Fibroblast of lung (primary cell): ENCODE results near the gene MYMK. TPM values are rescaled to one million over a fixed set of nuclear protein-coding genes. Genes with fewer than 3 reads are reported as not detected.

Experiments
- DNase-seq, 2 donors: peaks; one replicate each; pipeline versions ENCODE4 v3.0.0 to v3.0.0-alpha.2; 2010; ENCODE audit warnings: low read depth in 2 of 2
- H2AFZ ChIP-seq: 2 replicates; pipeline ENCODE4 v1.5.1; 2012; ENCODE audit warnings: low read length, control low read depth, inconsistent platforms
- H3K27ac ChIP-seq: 2 replicates; pipeline ENCODE4 v1.5.1; 2011; ENCODE audit warnings: low read length, control low read depth; ENCODE audit not compliant: insufficient read depth
- H3K27me3 ChIP-seq: 2 replicates; pipeline ENCODE4 v1.5.1; 2011; ENCODE audit warnings: mild to moderate bottlenecking, low read length; ENCODE audit not compliant: control insufficient read depth, insufficient read depth
- H3K36me3 ChIP-seq: 2 replicates; pipeline ENCODE4 v1.5.1; 2011; ENCODE audit warnings: low read length; ENCODE audit not compliant: control insufficient read depth, insufficient read depth
- H3K4me1 ChIP-seq: 2 replicates; pipeline ENCODE4 v1.5.1; 2011; ENCODE audit warnings: low read length; ENCODE audit not compliant: control insufficient read depth, insufficient read depth; ENCODE audit errors: extremely low read depth
- H3K4me2 ChIP-seq: 2 replicates; pipeline ENCODE4 v1.5.1; 2011; ENCODE audit warnings: low read length, control low read depth; ENCODE audit not compliant: insufficient read depth; ENCODE audit errors: extremely low read depth
- H3K4me3 ChIP-seq, 4 experiments: fragments of 200-600 bp in 1 of 4; sonication (generic) in 1 of 4; replicated peaks in 1 of 4; 2 replicates each; pipeline ENCODE4 v1.5.1; 2011 to 2016; ENCODE audit warnings: low read length in 4 of 4, low read depth in 3 of 4, mild to moderate bottlenecking in 3 of 4, control low read depth in 2 of 4, inconsistent platforms in 1 of 4, mixed read lengths in 1 of 4; ENCODE audit not compliant: insufficient read depth in 1 of 4; ENCODE audit errors: control extremely low read depth in 1 of 4
- H3K79me2 ChIP-seq: 2 replicates; pipeline ENCODE4 v1.5.1; 2012; ENCODE audit warnings: mild to moderate bottlenecking, low read length, inconsistent platforms; ENCODE audit not compliant: control insufficient read depth, insufficient read depth
- H3K9ac ChIP-seq: 2 replicates; pipeline ENCODE4 v1.5.1; 2011; ENCODE audit warnings: mild to moderate bottlenecking, low read length, control low read depth; ENCODE audit not compliant: insufficient read depth
- H3K9me3 ChIP-seq: 2 replicates; pipeline ENCODE4 v1.5.1; 2012; ENCODE audit warnings: low read depth, low read length; ENCODE audit not compliant: control insufficient read depth, insufficient read depth
- H4K20me1 ChIP-seq: 2 replicates; pipeline ENCODE4 v1.5.1; 2011; ENCODE audit warnings: low read length; ENCODE audit not compliant: control insufficient read depth, insufficient read depth; ENCODE audit errors: extremely low read depth
- CTCF ChIP-seq, 2 donors: IDR thresholded peaks in 1 of 2; conservative IDR thresholded peaks in 1 of 2; 1 replicate in 1 of 2; 2 replicates in 1 of 2; pipeline ENCODE4 v1.5.1; 2011 to 2012; ENCODE audit warnings: low read length in 2 of 2, control low read depth in 1 of 2, inconsistent platforms in 1 of 2, low read depth in 1 of 2, mild to moderate bottlenecking in 1 of 2
- EZH2 ChIP-seq: IDR thresholded peaks from 2 replicates; pipeline ENCODE4 v1.5.1; 2012; ENCODE audit warnings: low read length, control low read depth, mild to moderate bottlenecking; ENCODE audit errors: missing control alignments
- polyA plus RNA-seq, 2 donors: library from polyadenylated mRNA; depleted of rRNA in 1 of 2; stranded (reverse) in 1 of 2; unstranded in 1 of 2; fragments of >200 nt; gene quantifications; 2 replicates each; pipeline ENCODE4 v1.2.1, GENCODE V29; 2011 to 2012; ENCODE audit warnings: missing spikeins in 1 of 2
- total RNA-seq: library from RNA; depleted of rRNA; stranded (reverse); fragments of >200 nt; gene quantifications from 2 replicates; pipeline ENCODE4 v1.2.1, GENCODE V29; 2014

Gene MYMK
- total and polyA plus RNA-seq, 2 donors (not counting 1 experiment from before 2014, with no cell fraction given) = not detected

- Histone ChIP-seq H3K27ac (no peak overlapping the region), H2AFZ (no peak overlapping the region), H3K27me3 (peaks cover 49% of the 10 kb centered on the region), H3K9me3 (no peaks in the 10 kb centered on the region), H4K20me1 (no peaks in the 10 kb centered on the region), H3K36me3 (no peaks in the 10 kb centered on the region), H3K4me1 (no peaks in the 10 kb centered on the region), H3K79me2 (no peaks in the 10 kb centered on the region), H3K4me3 (no peak overlapping the region), H3K4me2 (no peak overlapping the region), H3K9ac (no peak overlapping the region)
- TF ChIP-seq EZH2 (peak; percentile 29), CTCF (conservative IDR thresholded peaks at IDR 0.05 in 1 of 2, IDR thresholded peaks at IDR 0.05 in 1 of 2; ENCODE audit: low read depth in 1 of 2, low read length in 2 of 2) (no peak)
- DNase-seq = no peak
These were observed 2.1 kb upstream of the MYMK start for GRCh38 chr9:133526721-133527321.

GRCh38 chr9:133525677-133526076 lies 918 bp upstream of the MYMK start:
- Histone ChIP-seq H3K27me3 (peaks cover 45% of the 10 kb centered on the region), H3K79me2 (no peaks in the 10 kb centered on the region), H2AFZ (no peak overlapping the region), H3K27ac (no peak overlapping the region), H3K4me1 (no peaks in the 10 kb centered on the region), H3K9ac (no peak overlapping the region), H3K4me3 (no peak overlapping the region), H3K9me3 (no peaks in the 10 kb centered on the region), H4K20me1 (no peaks in the 10 kb centered on the region), H3K4me2 (no peak overlapping the region), H3K36me3 (no peaks in the 10 kb centered on the region)
- TF ChIP-seq CTCF (conservative IDR thresholded peaks at IDR 0.05 in 1 of 2, IDR thresholded peaks at IDR 0.05 in 1 of 2; ENCODE audit: low read depth in 1 of 2, low read length in 2 of 2) (no peak), EZH2 (no peak)
- no peak for DNase-seq

- Histone ChIP-seq H3K27ac (no peak overlapping the region), H3K4me1 (no peaks in the 10 kb centered on the region)
- no peak for DNase-seq
These were observed 613 bp downstream of the MYMK start for GRCh38 chr9:133524146-133524545.

More at GRCh38 chr9:133524146-133524545, 613 bp downstream of the MYMK start:
- no peaks in the 10 kb centered on the region for H3K79me2 ChIP-seq
- H4K20me1 ChIP-seq = no peaks in the 10 kb centered on the region
- H3K4me2 ChIP-seq = no peak overlapping the region
- no peak overlapping the region for H3K9ac ChIP-seq
- TF ChIP-seq EZH2 = no peak
- TF ChIP-seq CTCF (conservative IDR thresholded peaks at IDR 0.05 in 1 of 2, IDR thresholded peaks at IDR 0.05 in 1 of 2; ENCODE audit: low read depth in 1 of 2, low read length in 2 of 2) = no peak
- H3K36me3 ChIP-seq = no peaks in the 10 kb centered on the region
- H3K9me3 ChIP-seq = no peaks in the 10 kb centered on the region
- peaks cover 38% of the 10 kb centered on the region for H3K27me3 ChIP-seq
- H3K4me3 ChIP-seq = no peak overlapping the region
- no peak overlapping the region for H2AFZ ChIP-seq
